PC-9 (cell line): ENCODE results near the gene MSH5.
"Not testable (repeated sequence)": the region's sequence is repeated elsewhere in the genome, so short reads cannot be mapped to it uniquely, and the experiment has no call there.

Source experiments
- EZH2 ChIP-seq: fragments of 200-600 bp; sonication (generic); IDR thresholded peaks from 2 replicates; pipeline ENCODE4 v1.8.0; 2017; ENCODE audit warnings: antibody characterized with exemption, low read depth
- TF ChIP-seq, protein P1 (sequence below): fragments of 200-600 bp; sonication (generic); conservative IDR thresholded peaks from 2 replicates; pipeline ENCODE4 v1.6.1; 2017; ENCODE audit warnings: mixed run types, antibody characterized with exemption, mild to moderate bottlenecking, moderate library complexity

- TF ChIP-seq, protein P1, sequence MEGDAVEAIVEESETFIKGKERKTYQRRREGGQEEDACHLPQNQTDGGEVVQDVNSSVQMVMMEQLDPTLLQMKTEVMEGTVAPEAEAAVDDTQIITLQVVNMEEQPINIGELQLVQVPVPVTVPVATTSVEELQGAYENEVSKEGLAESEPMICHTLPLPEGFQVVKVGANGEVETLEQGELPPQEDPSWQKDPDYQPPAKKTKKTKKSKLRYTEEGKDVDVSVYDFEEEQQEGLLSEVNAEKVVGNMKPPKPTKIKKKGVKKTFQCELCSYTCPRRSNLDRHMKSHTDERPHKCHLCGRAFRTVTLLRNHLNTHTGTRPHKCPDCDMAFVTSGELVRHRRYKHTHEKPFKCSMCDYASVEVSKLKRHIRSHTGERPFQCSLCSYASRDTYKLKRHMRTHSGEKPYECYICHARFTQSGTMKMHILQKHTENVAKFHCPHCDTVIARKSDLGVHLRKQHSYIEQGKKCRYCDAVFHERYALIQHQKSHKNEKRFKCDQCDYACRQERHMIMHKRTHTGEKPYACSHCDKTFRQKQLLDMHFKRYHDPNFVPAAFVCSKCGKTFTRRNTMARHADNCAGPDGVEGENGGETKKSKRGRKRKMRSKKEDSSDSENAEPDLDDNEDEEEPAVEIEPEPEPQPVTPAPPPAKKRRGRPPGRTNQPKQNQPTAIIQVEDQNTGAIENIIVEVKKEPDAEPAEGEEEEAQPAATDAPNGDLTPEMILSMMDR = not testable (repeated sequence)
- not testable (repeated sequence) for TF ChIP-seq EZH2
Measured at GRCh38 chr6:31709157-31709556, 30.6 kb upstream of the MSH5 start.
